ENCODE results near the gene GAA.
"Not testable (repeated sequence)": the region's sequence is repeated elsewhere in the genome, so short reads cannot be mapped to it uniquely, and the experiment has no call there.

GAA gene

GRCh38 chr17:80145076-80146075, 44.0 kb downstream of the GAA start:
- DNase-seq (ENCODE audit: low spot score) = no peak

- DNase-seq (ENCODE audit: low spot score) = peak; percentile 34
Observed at GRCh38 chr17:80146121-80147034, 45.0 kb downstream of the GAA start.

- peak; percentile 98 for DNase-seq (ENCODE audit: low spot score)
Observed at GRCh38 chr17:80147035-80147822, 45.8 kb downstream of the GAA start, which contains the start of gene EIF4A3. EIF4A3 (minus strand) TSS chr17:80147128; CDS start chr17:80146961, 167 bp downstream.

- no peak for DNase-seq (ENCODE audit: low spot score)
Observed at GRCh38 chr17:80151333-80151732, 50.0 kb downstream of the GAA start.

- DNase-seq (ENCODE audit: low spot score) = peak; percentile 72
Observed at GRCh38 chr17:80152081-80152702, 50.8 kb downstream of the GAA start.

- DNase-seq (ENCODE audit: low spot score) = no peak
Observed at GRCh38 chr17:80153004-80153403, 51.6 kb downstream of the GAA start.

GRCh38 chr17:80154166-80154565, 52.8 kb downstream of the GAA start:
- no peak for DNase-seq (ENCODE audit: low spot score)

GRCh38 chr17:80155600-80155999, 54.2 kb downstream of the GAA start:
- not testable (repeated sequence) for DNase-seq (ENCODE audit: low spot score)

GRCh38 chr17:80158846-80159245, 57.5 kb downstream of the GAA start:
- DNase-seq (ENCODE audit: low spot score) = no peak

- DNase-seq (ENCODE audit: low spot score) = peak; percentile 43
Observed at GRCh38 chr17:80160536-80160935, 59.2 kb downstream of the GAA start.

GRCh38 chr17:80163336-80163735, 62.0 kb downstream of the GAA start:
- DNase-seq (ENCODE audit: low spot score) = peak; percentile 18

GRCh38 chr17:80164185-80164584, 62.8 kb downstream of the GAA start:
- no peak for DNase-seq (ENCODE audit: low spot score)

GRCh38 chr17:80166446-80166845, 65.1 kb downstream of the GAA start:
- DNase-seq (ENCODE audit: low spot score) = no peak

GRCh38 chr17:80168371-80168770, 67.0 kb downstream of the GAA start:
- DNase-seq (ENCODE audit: low spot score) = no peak

GRCh38 chr17:80169107-80169506, 67.7 kb downstream of the GAA start:
- DNase-seq (ENCODE audit: low spot score) = no peak
